Endothelial cell of umbilical vein (primary cell): ENCODE measurements around the gene TGFBR2. TPM values are rescaled to one million over a fixed set of nuclear protein-coding genes. Genes with fewer than 3 reads are reported as not detected.

Experiments used
- BruUV-seq: library from RNA; stranded (reverse); fragments of 400-500 nt; replicated peaks from 2 replicates; lab custom pipeline; 2021; lab: Mats Ljungman, UMichigan
- CTCF ChIA-PET: fragments of 300-600, 350-600 bp; sonication (Branson Sonifier 250); formaldehyde crosslinking; loops from one replicate; lab custom pipeline; 2021; ENCODE audit warnings: antibody characterized with exemption, inconsistent platforms; lab: Charles Lee
- POLR2A ChIA-PET: fragments of 300-600, 350-600 bp; sonication (Branson Sonifier 250); formaldehyde crosslinking; loops from one replicate; lab custom pipeline; 2021; ENCODE audit warnings: antibody characterized with exemption, inconsistent platforms; lab: Charles Lee
- DNase-seq: peaks from one replicate; pipeline ENCODE4 v3.0.0-alpha.2; 2011; ENCODE audit warnings: low read depth, low spot score
- FAIRE-seq: peaks from 2 replicates; lab custom pipeline; 2011; peaks lifted over from hg19 to GRCh38; lab: Jason Lieb, UNC
- H2AFZ ChIP-seq: 2 replicates; pipeline ENCODE4 v1.6.0; 2012; ENCODE audit warnings: low read depth, low read length, control low read depth, inconsistent platforms
- H3K27ac ChIP-seq: 2 replicates; pipeline ENCODE4 v1.5.1; 2011; ENCODE audit warnings: low read depth, mild to moderate bottlenecking, control low read depth, low read length, moderate library complexity; ENCODE audit not compliant: insufficient read depth
- H3K27me3 ChIP-seq, 2 experiments: 2 replicates each; pipeline versions ENCODE4 v1.6.0 to v1.6.1; 2011; ENCODE audit warnings: low read length in 2 of 2, mixed read lengths in 1 of 2; ENCODE audit not compliant: control insufficient read depth in 2 of 2, insufficient read depth in 2 of 2
- H3K36me3 ChIP-seq, 2 experiments: 2 replicates in 1 of 2; 3 replicates in 1 of 2; pipeline ENCODE4 v1.5.1; 2011; ENCODE audit warnings: low read length in 2 of 2, mild to moderate bottlenecking in 1 of 2, moderate library complexity in 1 of 2; ENCODE audit not compliant: control insufficient read depth in 2 of 2, insufficient read depth in 2 of 2; ENCODE audit errors: extremely low read depth in 1 of 2
- H3K4me1 ChIP-seq: 3 replicates; pipeline ENCODE4 v1.5.1; 2011; ENCODE audit warnings: mild to moderate bottlenecking, low read length; ENCODE audit not compliant: control insufficient read depth, insufficient read depth; ENCODE audit errors: extremely low read depth
- H3K4me2 ChIP-seq: 2 replicates; pipeline ENCODE4 v1.6.1; 2011; ENCODE audit warnings: low read length, control low read depth, mixed read lengths; ENCODE audit not compliant: insufficient read depth
- H3K4me3 ChIP-seq, 3 experiments: fragments of 200-600 bp in 1 of 3; sonication (generic), shearing (Covaris generic) in 1 of 3; replicated peaks in 1 of 3; 2 replicates each; pipeline ENCODE4 v1.5.1; 2011 to 2016; ENCODE audit warnings: control low read depth in 3 of 3, low read length in 3 of 3, mild to moderate bottlenecking in 2 of 3, inconsistent platforms in 1 of 3, low read depth in 1 of 3, moderate library complexity in 1 of 3; ENCODE audit not compliant: insufficient read depth in 1 of 3
- H3K79me2 ChIP-seq: 2 replicates; pipeline ENCODE4 v1.6.0; 2012; ENCODE audit warnings: low read length, inconsistent platforms; ENCODE audit not compliant: control insufficient read depth, insufficient read depth
- H3K9ac ChIP-seq: replicated peaks from 2 replicates; pipeline ENCODE3; 2011; ENCODE audit warnings: low read length, control low read depth; ENCODE audit not compliant: insufficient read depth; ENCODE audit errors: extremely low read depth
- H3K9me1 ChIP-seq: replicated peaks from 3 replicates; pipeline ENCODE4 v1.6.0; 2011; ENCODE audit warnings: mild to moderate bottlenecking, low read length; ENCODE audit not compliant: control insufficient read depth, insufficient read depth; ENCODE audit errors: extremely low read depth
- H3K9me3 ChIP-seq: replicated peaks from 2 replicates; pipeline ENCODE4 v1.5.1; 2012; ENCODE audit warnings: low read length, inconsistent platforms; ENCODE audit not compliant: control insufficient read depth, insufficient read depth
- H4K20me1 ChIP-seq: replicated peaks from 2 replicates; pipeline ENCODE3; 2011; ENCODE audit warnings: mild to moderate bottlenecking, low read length; ENCODE audit not compliant: control insufficient read depth, insufficient read depth; ENCODE audit errors: extremely low read depth
- EZH2 ChIP-seq: IDR thresholded peaks from 2 replicates; pipeline ENCODE4 v1.6.1; 2012; ENCODE audit warnings: borderline replicate concordance, low read depth, mild to moderate bottlenecking, moderate library complexity, low read length, inconsistent platforms; ENCODE audit not compliant: severe bottlenecking
- FOS ChIP-seq: IDR thresholded peaks from 2 replicates; pipeline ENCODE4 v1.6.1; 2011; ENCODE audit warnings: mild to moderate bottlenecking, low read length, moderate library complexity, borderline replicate concordance; ENCODE audit not compliant: insufficient read depth
- GATA2 ChIP-seq: IDR thresholded peaks from 2 replicates; pipeline ENCODE4 v1.7.0; 2011; ENCODE audit warnings: low read depth, mild to moderate bottlenecking, moderate library complexity, mixed read lengths, low read length; ENCODE audit not compliant: insufficient read length, insufficient read depth
- JUN ChIP-seq: IDR thresholded peaks from 2 replicates; pipeline ENCODE4 v1.6.1; 2011; ENCODE audit warnings: borderline replicate concordance, low read depth; ENCODE audit not compliant: insufficient read length, insufficient read depth
- MYC ChIP-seq: IDR thresholded peaks from one replicate; pipeline ENCODE4 v1.6.1; 2011; ENCODE audit warnings: mild to moderate bottlenecking, low read depth, low read length
- POLR2A ChIP-seq: IDR thresholded peaks from 2 replicates; pipeline ENCODE4 v1.6.1; 2012; ENCODE audit warnings: low read depth, mild to moderate bottlenecking, control low read depth, low read length
- POLR2AphosphoS5 ChIP-seq: IDR thresholded peaks from 2 replicates; pipeline ENCODE4 v1.6.1; 2012; ENCODE audit warnings: low read depth, mild to moderate bottlenecking, control low read depth, low read length, moderate library complexity; ENCODE audit not compliant: insufficient read depth
- dilution Hi-C: fragments of 300-500 bp; cut with MboI; formaldehyde crosslinking; loops from one replicate; pipeline ENCODE4 v1.15.0; 2019; ENCODE audit warnings: low sequenced_read_pairs; ENCODE audit not compliant: extremely low pct_ligation_motif_present
- intact Hi-C: fragments of 100-400 bp; cut with micrococcal nuclease; formaldehyde crosslinking; loops from one replicate; pipeline ENCODE4 v1.10.0; 2022
- polyA plus RNA-seq, 4 experiments: library from polyadenylated mRNA; depleted of rRNA in 3 of 4; stranded (reverse) in 3 of 4; unstranded in 1 of 4; fragments of >200 nt; gene quantifications; 2 replicates each; pipeline versions ENCODE4 v1.2.1 to v1.2.3, GENCODE V29; 2011 to 2012; ENCODE audit warnings: missing spikeins in 1 of 4
- total RNA-seq: library from RNA; stranded (reverse); gene quantifications from 2 replicates; pipeline ENCODE4 v1.2.3, GENCODE V29; 2021
- TF ChIP-seq, protein P1 (sequence below): IDR thresholded peaks from 2 replicates; pipeline ENCODE4 v1.6.1; 2011; ENCODE audit not compliant: insufficient read depth, insufficient read length
- TF ChIP-seq, protein P2 (sequence below), 2 donors: IDR thresholded peaks; 1 replicate in 1 of 2; 2 replicates in 1 of 2; pipeline ENCODE4 v1.5.1; 2011; ENCODE audit warnings: low read length in 2 of 2, mild to moderate bottlenecking in 2 of 2, moderate library complexity in 2 of 2, control low read depth in 1 of 2, inconsistent platforms in 1 of 2, low read depth in 1 of 2; ENCODE audit not compliant: insufficient read depth in 1 of 2; ENCODE audit errors: extremely low read depth in 1 of 2

TGFBR2 gene
- total and polyA plus RNA-seq, 2 donors (not counting 3 experiments of a cell fraction or from before 2014, with no cell fraction given): 227 to 250 TPM

DNA sequence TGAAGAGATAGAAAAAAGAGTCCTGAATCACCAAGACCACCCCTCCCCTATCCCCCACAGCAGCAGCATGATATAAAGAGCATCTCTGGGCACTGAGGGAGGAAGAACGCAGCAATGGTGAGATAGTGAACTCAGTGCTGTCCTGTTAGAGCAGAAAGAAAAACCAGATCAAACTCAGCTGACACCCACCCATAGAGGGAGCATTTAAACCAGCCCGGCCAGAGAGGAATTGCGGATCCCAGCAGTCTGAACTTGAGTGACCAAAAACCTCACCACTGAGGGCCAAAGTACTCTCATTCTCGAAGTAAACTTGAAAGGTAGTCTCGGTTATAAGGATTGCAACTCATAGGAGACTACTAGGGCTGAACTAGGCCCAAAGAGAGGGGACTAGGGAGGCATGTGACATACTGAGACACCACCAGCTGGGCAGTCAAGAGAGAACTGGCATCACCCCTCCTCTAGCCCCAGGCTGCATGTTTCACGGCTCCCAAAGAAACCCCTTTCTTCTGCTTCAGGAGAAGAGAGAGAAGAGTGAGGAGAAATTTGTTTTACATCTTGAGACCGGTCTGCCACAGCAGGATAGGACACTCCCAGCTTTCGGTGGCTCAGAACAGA is 39.2 kb upstream of the TGFBR2 start:
- CTCF ChIA-PET: interaction anchor here (1.6 kb wide), 1 partner anchor 39 kb away, joined by 3 read pairs; the partner anchor contains the start of gene TGFBR2
- Histone ChIP-seq H2AFZ (no peak overlapping the region), H3K36me3 (no peaks in the 10 kb centered on the region)

More for the DNA sequence above, 39.2 kb upstream of the TGFBR2 start:
- DNase-seq (no peak), FAIRE-seq (no peak)
- POLR2A ChIA-PET: no interaction called here
- H4K20me1 ChIP-seq: no peaks in the 10 kb centered on the region
- no peak overlapping the region for H3K9ac ChIP-seq
- BruUV-seq: no TSS peak
- intact Hi-C loops: no loop called here
- dilution Hi-C loops: no loop called here
- H3K4me3 ChIP-seq: no peak overlapping the region
- no peaks in the 10 kb centered on the region for H3K9me1 ChIP-seq
- no peaks in the 10 kb centered on the region for H3K27me3 ChIP-seq
- no peak for TF ChIP-seq MYC
- no peak for TF ChIP-seq POLR2AphosphoS5
- no peak for TF ChIP-seq FOS
- TF ChIP-seq POLR2A: no peak
- TF ChIP-seq, protein P1, sequence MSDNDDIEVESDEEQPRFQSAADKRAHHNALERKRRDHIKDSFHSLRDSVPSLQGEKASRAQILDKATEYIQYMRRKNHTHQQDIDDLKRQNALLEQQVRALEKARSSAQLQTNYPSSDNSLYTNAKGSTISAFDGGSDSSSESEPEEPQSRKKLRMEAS: no peak
- TF ChIP-seq EZH2: no peak
- TF ChIP-seq GATA2: no peak
- TF ChIP-seq JUN: no peak
- TF ChIP-seq, protein P2, sequence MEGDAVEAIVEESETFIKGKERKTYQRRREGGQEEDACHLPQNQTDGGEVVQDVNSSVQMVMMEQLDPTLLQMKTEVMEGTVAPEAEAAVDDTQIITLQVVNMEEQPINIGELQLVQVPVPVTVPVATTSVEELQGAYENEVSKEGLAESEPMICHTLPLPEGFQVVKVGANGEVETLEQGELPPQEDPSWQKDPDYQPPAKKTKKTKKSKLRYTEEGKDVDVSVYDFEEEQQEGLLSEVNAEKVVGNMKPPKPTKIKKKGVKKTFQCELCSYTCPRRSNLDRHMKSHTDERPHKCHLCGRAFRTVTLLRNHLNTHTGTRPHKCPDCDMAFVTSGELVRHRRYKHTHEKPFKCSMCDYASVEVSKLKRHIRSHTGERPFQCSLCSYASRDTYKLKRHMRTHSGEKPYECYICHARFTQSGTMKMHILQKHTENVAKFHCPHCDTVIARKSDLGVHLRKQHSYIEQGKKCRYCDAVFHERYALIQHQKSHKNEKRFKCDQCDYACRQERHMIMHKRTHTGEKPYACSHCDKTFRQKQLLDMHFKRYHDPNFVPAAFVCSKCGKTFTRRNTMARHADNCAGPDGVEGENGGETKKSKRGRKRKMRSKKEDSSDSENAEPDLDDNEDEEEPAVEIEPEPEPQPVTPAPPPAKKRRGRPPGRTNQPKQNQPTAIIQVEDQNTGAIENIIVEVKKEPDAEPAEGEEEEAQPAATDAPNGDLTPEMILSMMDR (IDR thresholded peaks at IDR 0.05; ENCODE audit: extremely low read depth in 1 of 2, insufficient read depth in 1 of 2, low read depth in 1 of 2, low read length in 2 of 2): no peak
- no peaks in the 10 kb centered on the region for H3K4me1 ChIP-seq
- H3K9me3 ChIP-seq: no peaks in the 10 kb centered on the region
- no peak overlapping the region for H3K4me2 ChIP-seq
- no peak overlapping the region for H3K27ac ChIP-seq
- H3K79me2 ChIP-seq: no peaks in the 10 kb centered on the region
